HepG2 (cell line): ENCODE results near the gene TP53TG5. TPM values are rescaled to one million over a fixed set of nuclear protein-coding genes. Genes with fewer than 3 reads are reported as not detected.
A peak's percentile ranks its signal among the peaks of the same experiment; 100 is the strongest.

Experiments
- ASH2L ChIP-seq: fragments of 300-600, 200-600 bp; sonication (generic); IDR thresholded peaks from 2 replicates; pipeline ENCODE4 v1.7.0; 2017; ENCODE audit warnings: low read depth, mild to moderate bottlenecking, moderate library complexity, mixed read lengths, low read length; ENCODE audit not compliant: insufficient read length
- ELF3 ChIP-seq: IDR thresholded peaks from 2 replicates; pipeline ENCODE4 v1.6.1; 2016; ENCODE audit warnings: missing genetic modification reagents, missing compliant biosample characterization
- FOXA3 ChIP-seq: IDR thresholded peaks from 2 replicates; pipeline ENCODE4 v1.6.1; 2016; ENCODE audit warnings: missing genetic modification reagents, missing compliant biosample characterization
- KDM3A ChIP-seq: IDR thresholded peaks from 2 replicates; pipeline ENCODE4 v1.6.1; 2018; ENCODE audit warnings: low read depth, missing compliant biosample characterization
- KDM5B ChIP-seq: sonication (generic); formaldehyde crosslinking; IDR thresholded peaks from 2 replicates; pipeline ENCODE4 v1.4.0; 2020; ENCODE audit warnings: missing genetic modification reagents, mild to moderate bottlenecking, borderline replicate concordance
- KLF12 ChIP-seq: sonication (generic); formaldehyde crosslinking; IDR thresholded peaks from 2 replicates; pipeline ENCODE4 v1.4.0; 2020; ENCODE audit warnings: missing genetic modification reagents, borderline replicate concordance
- KLF16 ChIP-seq, 2 experiments: sonication (generic) in 1 of 2; formaldehyde crosslinking in 1 of 2; IDR thresholded peaks; 2 replicates each; pipeline versions ENCODE4 v1.6.1 to v1.8.0; 2016 to 2023; ENCODE audit warnings: missing genetic modification reagents in 2 of 2, missing compliant biosample characterization in 1 of 2
- NONO ChIP-seq, 2 experiments: fragments of 450-650 bp in 1 of 2; sonication (generic) in 1 of 2; formaldehyde crosslinking in 1 of 2; IDR thresholded peaks in 1 of 2; conservative IDR thresholded peaks in 1 of 2; 2 replicates each; pipeline versions ENCODE4 v1.6.1 to v1.8.0; 2017 to 2022; ENCODE audit warnings: mild to moderate bottlenecking in 1 of 2, missing genetic modification reagents in 1 of 2, moderate library complexity in 1 of 2
- PATZ1 ChIP-seq: sonication (generic); formaldehyde crosslinking; IDR thresholded peaks from 2 replicates; pipeline ENCODE4 v1.4.0; 2020; ENCODE audit warnings: missing genetic modification reagents
- SOX6 ChIP-seq, 2 experiments: fragments of 450-650 bp in 1 of 2; sonication (generic) in 1 of 2; formaldehyde crosslinking in 1 of 2; IDR thresholded peaks; 2 replicates each; pipeline versions ENCODE4 v1.4.0 to v1.6.1; 2017 to 2020; ENCODE audit warnings: antibody characterized with exemption in 1 of 2, mild to moderate bottlenecking in 1 of 2, missing genetic modification reagents in 1 of 2
- SP2 ChIP-seq: sonication (generic); formaldehyde crosslinking; IDR thresholded peaks from 2 replicates; pipeline ENCODE4 v1.5.1; 2020; ENCODE audit warnings: mild to moderate bottlenecking, missing genetic modification reagents
- THAP9 ChIP-seq: sonication (generic); formaldehyde crosslinking; IDR thresholded peaks from 2 replicates; pipeline ENCODE4; 2020; ENCODE audit warnings: missing genetic modification reagents, mild to moderate bottlenecking, borderline replicate concordance
- ZBTB10 ChIP-seq: sonication (generic); formaldehyde crosslinking; IDR thresholded peaks from 2 replicates; pipeline ENCODE4 v1.4.0; 2020; ENCODE audit warnings: missing genetic modification reagents, borderline replicate concordance
- ZBTB26 ChIP-seq: IDR thresholded peaks from 2 replicates; pipeline ENCODE4 v1.6.1; 2016; ENCODE audit warnings: missing compliant biosample characterization, missing genetic modification reagents, borderline replicate concordance
- ZFX ChIP-seq: sonication (generic); formaldehyde crosslinking; IDR thresholded peaks from 2 replicates; pipeline ENCODE4 v1.4.0; 2020; ENCODE audit warnings: mild to moderate bottlenecking, low read depth, missing genetic modification reagents, moderate library complexity
- ZNF12 ChIP-seq: sonication (generic); formaldehyde crosslinking; IDR thresholded peaks from 2 replicates; pipeline ENCODE4 v1.5.0; 2020; ENCODE audit warnings: missing genetic modification reagents
- ZNF180 ChIP-seq: sonication (generic); formaldehyde crosslinking; IDR thresholded peaks from 2 replicates; pipeline ENCODE4 v1.4.0; 2020; ENCODE audit warnings: low read depth, missing genetic modification reagents, borderline replicate concordance
- ZNF839 ChIP-seq: sonication (generic); formaldehyde crosslinking; IDR thresholded peaks from 2 replicates; pipeline ENCODE4 v1.4.0; 2020; ENCODE audit warnings: missing genetic modification reagents, mild to moderate bottlenecking, borderline replicate concordance
- polyA plus RNA-seq, 8 experiments: library from polyadenylated mRNA; depleted of rRNA in 3 of 8; stranded (reverse) in 7 of 8; unstranded in 1 of 8; fragments of >200 nt; fragmentation: Illumina TruSeq in 4 of 8; extraction: Trizol in 4 of 8; gene quantifications; 2 replicates each; pipeline versions ENCODE4 v1.2.1 to v1.2.3, GENCODE V29; 2011 to 2016; ENCODE audit warnings: low read depth in 4 of 8, missing spikeins in 1 of 8, mixed read lengths in 1 of 8; ENCODE audit not compliant: insufficient read depth in 1 of 8
- total RNA-seq, 5 experiments: library from RNA; depleted of rRNA; stranded (reverse); fragments of >200 nt; fragmentation: Illumina TruSeq; extraction: Trizol; gene quantifications; 2 replicates each; pipeline ENCODE4 v1.2.3, GENCODE V29; 2016; ENCODE audit warnings: low read depth in 1 of 5

TP53TG5 gene
- total and polyA plus RNA-seq, 2 of the 13 experiments (the other 11 are each of a cell fraction or from before 2014, with no cell fraction given): 0.11 TPM; not detected in 1

- peak in 1 of 2 experiments; percentile 61; a peak in 1 of 4 replicates for TF ChIP-seq KLF16 (CRISPR knock-in tag; IDR thresholded peaks at IDR 0.05)
- TF ChIP-seq THAP9 (CRISPR knock-in tag): 0 out of 2 replicates have a peak, but pooled peaks have one; percentile 10
- peak; percentile 40; the same call in 1 of the 2 replicates for TF ChIP-seq FOXA3
- no peak for TF ChIP-seq SOX6 (IDR thresholded peaks at IDR 0.05)
- TF ChIP-seq SOX6 (CRISPR knock-in tag; IDR thresholded peaks at IDR 0.05): 0 out of 2 replicates have a peak, but pooled peaks have one; percentile 38
- no peak for TF ChIP-seq ZNF12 (CRISPR knock-in tag)
- no peak for TF ChIP-seq ZBTB10
- peak; percentile 69; the same call in 1 of the 2 replicates for TF ChIP-seq KDM5B (CRISPR knock-in tag)
- no peak for TF ChIP-seq NONO (IDR thresholded peaks at IDR 0.05)
- 0 out of 2 replicates have a peak, but pooled peaks have one; percentile 54 for TF ChIP-seq NONO (CRISPR knock-in tag; conservative IDR thresholded peaks at IDR 0.05)
- TF ChIP-seq ZBTB26: peak; percentile 51; the same call in 1 of the 2 replicates
- TF ChIP-seq ASH2L: peak; percentile 30
- TF ChIP-seq ELF3 (CRISPR knock-in tag): peak; percentile 61; the same call in 1 of the 2 replicates
- TF ChIP-seq KLF12 (CRISPR knock-in tag): no peak
- TF ChIP-seq ZNF180 (CRISPR knock-in tag): no peak
- peak; percentile 1; the same call in 1 of the 2 replicates for TF ChIP-seq ZNF839 (CRISPR knock-in tag)
- 0 out of 2 replicates have a peak, but pooled peaks have one; percentile 18 for TF ChIP-seq ZFX (CRISPR knock-in tag)
- TF ChIP-seq PATZ1: peak; percentile 66
- TF ChIP-seq KDM3A (CRISPR knock-in tag): peak; percentile 82; the same call in 1 of the 2 replicates
- no peak for TF ChIP-seq SP2
Observed at GRCh38 chr20:45373353-45374100, 4.6 kb downstream of the TP53TG5 start (continued).
